Measurements from ENCODE around the gene C19orf73.
"Not testable (repeated sequence)": the region's sequence is repeated elsewhere in the genome, so short reads cannot be mapped to it uniquely, and the experiment has no call there.

Gene C19orf73

GRCh38 chr19:49121841-49122240, 2.9 kb upstream of the C19orf73 start:
- not testable (repeated sequence) for DNase-seq (ENCODE audit: low spot score)

GRCh38 chr19:49120868-49121267, 1.9 kb upstream of the C19orf73 start:
- no peak for DNase-seq (ENCODE audit: low spot score)

- no peak for DNase-seq (ENCODE audit: low spot score)
Observed at GRCh38 chr19:49120325-49120683, 1.4 kb upstream of the C19orf73 start.

- DNase-seq (ENCODE audit: low spot score), result peak; percentile 75
Observed at GRCh38 chr19:49119411-49120324, 725 bp upstream of the C19orf73 start, which contains the start of gene PPFIA3. PPFIA3 (plus strand) TSS chr19:49119544; CDS start chr19:49127874, 8,330 bp downstream.

- DNase-seq (ENCODE audit: low spot score), result no peak
Observed at GRCh38 chr19:49117677-49118564, 1.0 kb downstream of the C19orf73 start.

GRCh38 chr19:49116544-49116943, 2.4 kb downstream of the C19orf73 start:
- no peak for DNase-seq (ENCODE audit: low spot score)

- peak; percentile 60 for DNase-seq (ENCODE audit: low spot score)
Observed at GRCh38 chr19:49114630-49115363, 4.1 kb downstream of the C19orf73 start.

GRCh38 chr19:49113762-49114629, 4.9 kb downstream of the C19orf73 start, which contains the start of gene LIN7B:
LIN7B (plus strand) TSS chr19:49114370; CDS start chr19:49114405, 35 bp downstream.
- DNase-seq (ENCODE audit: low spot score), result peak; percentile 90

- DNase-seq (ENCODE audit: low spot score), result no peak
Observed at GRCh38 chr19:49111218-49111998, 7.5 kb downstream of the C19orf73 start.

GRCh38 chr19:49110567-49110966, 8.4 kb downstream of the C19orf73 start:
- no peak for DNase-seq (ENCODE audit: low spot score)

GRCh38 chr19:49109569-49110233, 9.2 kb downstream of the C19orf73 start:
- DNase-seq (ENCODE audit: low spot score), result no peak

GRCh38 chr19:49109051-49109450, 9.9 kb downstream of the C19orf73 start:
- no peak for DNase-seq (ENCODE audit: low spot score)

- no peak for DNase-seq (ENCODE audit: low spot score)
Observed at GRCh38 chr19:49107625-49108459, 11.1 kb downstream of the C19orf73 start.

- peak; percentile 72 for DNase-seq (ENCODE audit: low spot score)
Observed at GRCh38 chr19:49106648-49107135, 12.3 kb downstream of the C19orf73 start.

GRCh38 chr19:49104229-49104864, 14.6 kb downstream of the C19orf73 start:
- no peak for DNase-seq (ENCODE audit: low spot score)

GRCh38 chr19:49103331-49104085, 15.4 kb downstream of the C19orf73 start:
- DNase-seq (ENCODE audit: low spot score), result no peak

- no peak for DNase-seq (ENCODE audit: low spot score)
Observed at GRCh38 chr19:49102303-49102702, 16.6 kb downstream of the C19orf73 start.

All from iPS-NIHi11 (cell line).